GM12891 (cell line): Measurements from ENCODE around the gene PRSS23.

Source experiments
- DNase-seq: peaks from one replicate; pipeline ENCODE4 v3.0.0; 2011; ENCODE audit warnings: low spot score; ENCODE audit not compliant: insufficient read length
- FAIRE-seq: peaks from 2 replicates; lab custom pipeline; 2011; peaks lifted over from hg19 to GRCh38; lab: Jason Lieb, UNC
- PAX5 ChIP-seq: IDR thresholded peaks from 2 replicates; pipeline ENCODE4 v1.6.1; 2011; ENCODE audit warnings: low read length, moderate library complexity, mild to moderate bottlenecking; ENCODE audit not compliant: insufficient read depth, severe bottlenecking
- POLR2A ChIP-seq: IDR thresholded peaks from 2 replicates; pipeline ENCODE4 v1.6.1; 2011; ENCODE audit warnings: low read depth, low read length, control low read depth
- POLR2AphosphoS5 ChIP-seq: IDR thresholded peaks from 2 replicates; pipeline ENCODE4 v1.6.1; 2011; ENCODE audit warnings: low read depth, low read length, control low read depth
- POU2F2 ChIP-seq: IDR thresholded peaks from 2 replicates; pipeline ENCODE4 v1.6.1; 2011; ENCODE audit warnings: low read depth, mild to moderate bottlenecking, control low read depth, low read length, moderate library complexity
- SPI1 ChIP-seq: IDR thresholded peaks from 2 replicates; pipeline ENCODE4 v1.6.1; 2011; ENCODE audit warnings: low read depth, low read length, control low read depth
- TAF1 ChIP-seq: IDR thresholded peaks from 2 replicates; pipeline ENCODE4 v1.6.1; 2011; ENCODE audit warnings: low read depth, low read length, control low read depth

Gene PRSS23

DNA sequence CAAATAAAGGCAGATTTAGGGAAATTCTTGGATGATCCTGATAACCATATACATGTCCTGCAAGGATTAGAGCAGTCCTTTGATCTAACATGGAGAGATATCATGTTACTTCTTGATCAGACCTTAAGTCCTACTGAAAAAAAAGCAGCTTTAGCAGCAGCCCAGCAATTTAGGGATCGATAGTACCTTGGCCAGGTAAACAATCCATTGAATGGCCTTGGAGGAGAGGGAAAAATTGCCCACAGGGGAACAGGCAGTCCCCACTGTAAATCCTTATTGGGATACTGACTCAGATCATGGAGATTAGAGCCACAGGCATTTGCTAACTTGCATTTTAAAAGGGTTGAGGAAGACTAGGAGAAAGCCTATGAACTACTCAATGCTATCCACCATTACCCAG lies 47.8 kb downstream of the PRSS23 start:
- TF ChIP-seq POU2F2, result no peak
- no peak for TF ChIP-seq SPI1
- TF ChIP-seq POLR2A, result no peak
- no peak for TF ChIP-seq PAX5
- TF ChIP-seq TAF1, result no peak
- TF ChIP-seq POLR2AphosphoS5, result no peak
- no peak for DNase-seq
- no peak for FAIRE-seq

DNA sequence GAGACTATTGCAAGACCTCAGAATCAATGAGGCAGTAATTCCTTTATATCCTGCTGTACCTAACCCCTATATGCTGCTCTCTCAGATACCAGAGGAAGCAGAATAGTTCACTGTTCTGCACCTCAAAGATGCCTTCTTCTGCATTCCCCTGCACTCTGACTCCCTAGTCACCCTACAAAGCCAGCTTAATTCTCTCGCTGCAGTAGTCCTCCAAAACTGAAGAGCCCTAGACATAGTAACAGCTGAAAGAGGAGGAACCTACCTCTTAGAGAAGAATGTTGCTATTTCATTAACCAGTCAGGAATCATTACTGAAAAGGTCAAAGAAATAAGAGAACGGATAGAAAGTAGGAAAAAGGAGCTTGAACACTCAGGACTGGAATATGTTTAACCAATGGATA lies 49.3 kb downstream of the PRSS23 start:
- TF ChIP-seq POLR2A (no peak), POU2F2 (no peak), TAF1 (no peak), POLR2AphosphoS5 (no peak), PAX5 (no peak), SPI1 (no peak)
- no peak for DNase-seq
- no peak for FAIRE-seq
